Measurements from ENCODE around the gene PLOD1. TPM values are rescaled to one million over a fixed set of nuclear protein-coding genes. Genes with fewer than 3 reads are reported as not detected.

PLOD1 gene
- total and polyA plus RNA-seq, 2 of the 13 experiments (the other 11 are each of a cell fraction or from before 2014, with no cell fraction given) = 70.1 to 318 TPM

DNA sequence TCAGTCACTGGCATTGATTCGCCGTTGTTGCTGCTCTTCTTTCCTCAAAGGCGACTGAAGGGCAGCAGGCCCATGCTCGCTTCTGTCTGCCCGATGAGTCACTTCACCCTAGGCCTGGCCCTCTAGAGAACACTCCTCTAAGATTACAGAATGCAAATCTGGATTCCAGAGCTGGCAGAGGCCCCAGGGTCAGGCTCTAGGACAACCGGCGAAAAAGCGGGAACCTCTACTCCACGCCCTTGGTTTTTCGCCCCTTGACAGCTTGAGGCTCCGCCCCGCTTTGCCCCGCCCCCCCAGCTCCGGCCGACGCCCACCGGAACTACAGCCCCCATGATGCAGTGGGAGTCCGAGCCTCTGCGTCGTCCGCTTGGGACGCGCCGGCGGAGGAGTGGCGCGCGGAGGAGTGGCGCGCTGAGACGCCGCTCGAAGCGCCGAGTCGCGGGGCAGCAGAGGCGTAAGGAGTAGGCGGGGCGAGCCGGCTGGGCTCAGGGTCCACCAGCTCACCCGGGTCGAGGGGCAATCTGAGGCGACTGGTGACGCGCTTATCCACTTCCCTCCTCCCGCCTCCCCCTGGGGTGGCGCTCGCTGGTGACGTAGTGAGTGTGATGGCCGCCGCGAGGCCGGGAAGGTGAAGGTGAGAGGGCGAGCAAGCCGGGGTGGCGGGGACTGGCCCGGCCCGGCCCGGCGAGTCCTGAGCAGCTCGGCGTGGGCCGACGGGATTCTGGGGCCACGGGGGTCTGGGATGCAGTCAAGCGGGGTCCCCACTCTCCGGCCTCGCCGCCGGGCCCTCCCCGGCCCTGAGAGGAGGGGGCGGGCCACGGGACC, 45.5 kb downstream of the PLOD1 start, which contains the start of gene MFN2 (continued):
- TF ChIP-seq, protein P1, sequence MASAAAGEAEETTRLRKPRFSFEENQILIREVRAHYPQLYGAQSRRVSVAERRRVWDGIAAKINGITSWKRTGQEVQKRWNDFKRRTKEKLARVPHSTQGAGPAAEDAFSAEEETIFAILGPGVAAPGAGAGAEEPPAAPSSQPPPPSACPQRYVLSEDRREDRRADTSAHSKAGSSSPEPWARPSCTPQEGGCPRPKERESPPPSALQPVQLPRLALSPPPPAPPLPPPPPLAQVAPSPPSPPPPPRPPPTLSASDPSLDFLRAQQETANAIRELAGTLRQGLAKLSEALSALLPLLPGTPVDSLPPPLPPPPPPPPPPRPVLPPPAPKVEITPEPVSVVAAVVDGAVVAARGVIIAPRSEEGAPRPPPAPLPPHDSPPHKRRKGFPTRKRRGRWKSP (CRISPR knock-in tag; IDR thresholded peaks at IDR 0.05) = peak; percentile 93
- TF ChIP-seq, protein P2, sequence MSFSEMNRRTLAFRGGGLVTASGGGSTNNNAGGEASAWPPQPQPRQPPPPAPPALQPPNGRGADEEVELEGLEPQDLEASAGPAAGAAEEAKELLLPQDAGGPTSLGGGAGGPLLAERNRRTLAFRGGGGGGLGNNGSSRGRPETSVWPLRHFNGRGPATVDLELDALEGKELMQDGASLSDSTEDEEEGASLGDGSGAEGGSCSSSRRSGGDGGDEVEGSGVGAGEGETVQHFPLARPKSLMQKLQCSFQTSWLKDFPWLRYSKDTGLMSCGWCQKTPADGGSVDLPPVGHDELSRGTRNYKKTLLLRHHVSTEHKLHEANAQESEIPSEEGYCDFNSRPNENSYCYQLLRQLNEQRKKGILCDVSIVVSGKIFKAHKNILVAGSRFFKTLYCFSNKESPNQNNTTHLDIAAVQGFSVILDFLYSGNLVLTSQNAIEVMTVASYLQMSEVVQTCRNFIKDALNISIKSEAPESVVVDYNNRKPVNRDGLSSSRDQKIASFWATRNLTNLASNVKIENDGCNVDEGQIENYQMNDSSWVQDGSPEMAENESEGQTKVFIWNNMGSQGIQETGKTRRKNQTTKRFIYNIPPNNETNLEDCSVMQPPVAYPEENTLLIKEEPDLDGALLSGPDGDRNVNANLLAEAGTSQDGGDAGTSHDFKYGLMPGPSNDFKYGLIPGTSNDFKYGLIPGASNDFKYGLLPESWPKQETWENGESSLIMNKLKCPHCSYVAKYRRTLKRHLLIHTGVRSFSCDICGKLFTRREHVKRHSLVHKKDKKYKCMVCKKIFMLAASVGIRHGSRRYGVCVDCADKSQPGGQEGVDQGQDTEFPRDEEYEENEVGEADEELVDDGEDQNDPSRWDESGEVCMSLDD (CRISPR knock-in tag; IDR thresholded peaks at IDR 0.05; ENCODE audit: borderline replicate concordance) = no peak
- TF ChIP-seq ATF1 (CRISPR knock-in tag; IDR thresholded peaks at IDR 0.05) (peak; percentile 98), ADNP (CRISPR knock-in tag; IDR thresholded peaks at IDR 0.05) (no peak), ZMYM3 (CRISPR knock-in tag; IDR thresholded peaks at IDR 0.05) (no peak), FOXM1 (CRISPR knock-in tag; IDR thresholded peaks at IDR 0.05) (no peak), GZF1 (CRISPR knock-in tag; IDR thresholded peaks at IDR 0.05) (0 out of 2 replicates have a peak, but pooled peaks have one; percentile 18), ZNF230 (CRISPR knock-in tag; IDR thresholded peaks at IDR 0.05) (peak; percentile 32; the same call in 1 of the 2 replicates), ZNF746 (CRISPR knock-in tag; IDR thresholded peaks at IDR 0.05) (peak; percentile 39; the same call in 1 of the 2 replicates), ZZZ3 (CRISPR knock-in tag; IDR thresholded peaks at IDR 0.05; ENCODE audit: borderline replicate concordance) (no peak), REXO4 (CRISPR knock-in tag; IDR thresholded peaks at IDR 0.05; ENCODE audit: borderline replicate concordance) (no peak), SRF (IDR thresholded peaks at IDR 0.05; ENCODE audit: low read depth, low read length) (peak; percentile 55; the same call in 1 of the 2 replicates), ZNF3 (CRISPR knock-in tag; IDR thresholded peaks at IDR 0.05) (no peak)
- TF ChIP-seq, protein P3, sequence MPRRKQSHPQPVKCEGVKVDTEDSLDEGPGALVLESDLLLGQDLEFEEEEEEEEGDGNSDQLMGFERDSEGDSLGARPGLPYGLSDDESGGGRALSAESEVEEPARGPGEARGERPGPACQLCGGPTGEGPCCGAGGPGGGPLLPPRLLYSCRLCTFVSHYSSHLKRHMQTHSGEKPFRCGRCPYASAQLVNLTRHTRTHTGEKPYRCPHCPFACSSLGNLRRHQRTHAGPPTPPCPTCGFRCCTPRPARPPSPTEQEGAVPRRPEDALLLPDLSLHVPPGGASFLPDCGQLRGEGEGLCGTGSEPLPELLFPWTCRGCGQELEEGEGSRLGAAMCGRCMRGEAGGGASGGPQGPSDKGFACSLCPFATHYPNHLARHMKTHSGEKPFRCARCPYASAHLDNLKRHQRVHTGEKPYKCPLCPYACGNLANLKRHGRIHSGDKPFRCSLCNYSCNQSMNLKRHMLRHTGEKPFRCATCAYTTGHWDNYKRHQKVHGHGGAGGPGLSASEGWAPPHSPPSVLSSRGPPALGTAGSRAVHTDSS (CRISPR knock-in tag; conservative IDR thresholded peaks at IDR 0.05) = no peak
- TF ChIP-seq, protein P4, sequence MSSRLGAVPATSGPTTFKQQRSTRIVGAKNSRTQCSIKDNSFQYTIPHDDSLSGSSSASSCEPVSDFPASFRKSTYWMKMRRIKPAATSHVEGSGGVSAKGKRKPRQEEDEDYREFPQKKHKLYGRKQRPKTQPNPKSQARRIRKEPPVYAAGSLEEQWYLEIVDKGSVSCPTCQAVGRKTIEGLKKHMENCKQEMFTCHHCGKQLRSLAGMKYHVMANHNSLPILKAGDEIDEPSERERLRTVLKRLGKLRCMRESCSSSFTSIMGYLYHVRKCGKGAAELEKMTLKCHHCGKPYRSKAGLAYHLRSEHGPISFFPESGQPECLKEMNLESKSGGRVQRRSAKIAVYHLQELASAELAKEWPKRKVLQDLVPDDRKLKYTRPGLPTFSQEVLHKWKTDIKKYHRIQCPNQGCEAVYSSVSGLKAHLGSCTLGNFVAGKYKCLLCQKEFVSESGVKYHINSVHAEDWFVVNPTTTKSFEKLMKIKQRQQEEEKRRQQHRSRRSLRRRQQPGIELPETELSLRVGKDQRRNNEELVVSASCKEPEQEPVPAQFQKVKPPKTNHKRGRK (CRISPR knock-in tag; IDR thresholded peaks at IDR 0.05) = no peak
- TF ChIP-seq, protein P5, sequence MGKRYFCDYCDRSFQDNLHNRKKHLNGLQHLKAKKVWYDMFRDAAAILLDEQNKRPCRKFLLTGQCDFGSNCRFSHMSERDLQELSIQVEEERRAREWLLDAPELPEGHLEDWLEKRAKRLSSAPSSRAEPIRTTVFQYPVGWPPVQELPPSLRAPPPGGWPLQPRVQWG (CRISPR knock-in tag; IDR thresholded peaks at IDR 0.05; ENCODE audit: borderline replicate concordance, low read depth) = no peak
- TF ChIP-seq, protein P6, sequence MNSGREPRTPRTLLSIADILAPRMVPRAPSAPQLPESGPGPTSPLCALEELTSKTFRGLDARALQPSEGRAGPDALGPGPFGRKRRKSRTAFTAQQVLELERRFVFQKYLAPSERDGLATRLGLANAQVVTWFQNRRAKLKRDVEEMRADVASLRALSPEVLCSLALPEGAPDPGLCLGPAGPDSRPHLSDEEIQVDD (CRISPR knock-in tag; IDR thresholded peaks at IDR 0.05; ENCODE audit: borderline replicate concordance) = peak; percentile 19; the same call in 1 of the 2 replicates
- TF ChIP-seq, protein P7, sequence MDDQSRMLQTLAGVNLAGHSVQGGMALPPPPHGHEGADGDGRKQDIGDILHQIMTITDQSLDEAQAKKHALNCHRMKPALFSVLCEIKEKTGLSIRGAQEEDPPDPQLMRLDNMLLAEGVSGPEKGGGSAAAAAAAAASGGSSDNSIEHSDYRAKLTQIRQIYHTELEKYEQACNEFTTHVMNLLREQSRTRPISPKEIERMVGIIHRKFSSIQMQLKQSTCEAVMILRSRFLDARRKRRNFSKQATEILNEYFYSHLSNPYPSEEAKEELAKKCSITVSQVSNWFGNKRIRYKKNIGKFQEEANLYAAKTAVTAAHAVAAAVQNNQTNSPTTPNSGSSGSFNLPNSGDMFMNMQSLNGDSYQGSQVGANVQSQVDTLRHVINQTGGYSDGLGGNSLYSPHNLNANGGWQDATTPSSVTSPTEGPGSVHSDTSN (CRISPR knock-in tag; IDR thresholded peaks at IDR 0.05; ENCODE audit: borderline replicate concordance) = no peak
- TF ChIP-seq, protein P8, sequence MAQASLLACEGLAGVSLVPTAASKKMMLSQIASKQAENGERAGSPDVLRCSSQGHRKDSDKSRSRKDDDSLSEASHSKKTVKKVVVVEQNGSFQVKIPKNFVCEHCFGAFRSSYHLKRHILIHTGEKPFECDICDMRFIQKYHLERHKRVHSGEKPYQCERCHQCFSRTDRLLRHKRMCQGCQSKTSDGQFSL (CRISPR knock-in tag; IDR thresholded peaks at IDR 0.05) = peak; percentile 72; the same call in 1 of the 2 replicates
